Embryonic facial prominence (tissue), 1 donor: ENCODE results near the gene PRPH2.
A peak's percentile ranks its signal among the peaks of the same experiment; 100 is the strongest.

Experiments
- DNase-seq: peaks from one replicate; pipeline ENCODE4 v3.0.0-alpha.2; 2016; ENCODE audit errors: extremely low spot score

PRPH2 gene, protein sequence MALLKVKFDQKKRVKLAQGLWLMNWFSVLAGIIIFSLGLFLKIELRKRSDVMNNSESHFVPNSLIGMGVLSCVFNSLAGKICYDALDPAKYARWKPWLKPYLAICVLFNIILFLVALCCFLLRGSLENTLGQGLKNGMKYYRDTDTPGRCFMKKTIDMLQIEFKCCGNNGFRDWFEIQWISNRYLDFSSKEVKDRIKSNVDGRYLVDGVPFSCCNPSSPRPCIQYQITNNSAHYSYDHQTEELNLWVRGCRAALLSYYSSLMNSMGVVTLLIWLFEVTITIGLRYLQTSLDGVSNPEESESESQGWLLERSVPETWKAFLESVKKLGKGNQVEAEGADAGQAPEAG

DNA sequence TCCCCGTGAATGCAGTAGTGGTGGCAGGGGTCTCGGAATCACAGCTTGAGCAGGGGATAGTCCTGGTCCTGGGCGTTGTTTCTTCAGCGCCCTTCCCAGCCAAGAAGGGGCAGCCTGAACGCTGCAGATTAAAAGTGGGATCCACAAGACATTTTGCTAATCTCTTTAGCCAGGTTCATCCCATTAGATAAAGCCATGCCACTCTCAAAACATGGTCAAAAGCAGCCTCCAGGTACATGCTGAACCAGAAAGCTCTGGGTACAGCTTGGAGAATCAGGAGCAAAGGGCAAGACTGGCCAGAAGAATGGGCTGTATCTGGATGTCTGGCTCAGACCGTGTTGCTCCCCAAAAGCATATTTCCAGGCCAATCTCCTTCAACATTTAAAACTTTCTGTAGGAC is at the start of gene PRPH2:
TSS of gene PRPH2 (minus strand) at position 101 of the 400 bp plus-strand sequence. CDS start 263 bp downstream, outside the sequence.
- DNase-seq = no peak

- no peak for DNase-seq
Measured at GRCh38 chr6:42771741-42772100, 49.3 kb upstream of the PRPH2 start.

DNA sequence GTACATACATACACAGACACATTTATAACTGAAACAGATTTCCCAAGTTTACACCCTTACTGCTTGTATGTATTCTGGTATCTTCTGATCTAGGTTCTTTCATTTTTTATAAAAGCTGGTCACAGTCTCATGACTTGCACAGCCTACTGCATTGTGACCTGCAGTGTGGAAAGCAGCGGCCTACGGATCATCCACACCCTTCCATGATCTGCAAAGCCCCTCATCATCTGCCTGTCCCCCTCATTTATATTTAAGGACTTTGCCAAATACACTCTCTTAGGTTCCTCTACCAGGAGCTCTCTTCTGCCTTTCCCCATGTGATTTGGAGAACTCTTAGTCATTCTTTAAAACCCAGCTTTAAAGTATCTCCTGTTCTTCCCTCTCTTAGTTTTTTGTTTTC is 47.4 kb upstream of the PRPH2 start:
- no peak for DNase-seq

- DNase-seq = no peak
Measured at GRCh38 chr6:42769051-42769450, 46.7 kb upstream of the PRPH2 start.

GRCh38 chr6:42766163-42766670 is 43.8 kb upstream of the PRPH2 start:
- DNase-seq = no peak

DNA sequence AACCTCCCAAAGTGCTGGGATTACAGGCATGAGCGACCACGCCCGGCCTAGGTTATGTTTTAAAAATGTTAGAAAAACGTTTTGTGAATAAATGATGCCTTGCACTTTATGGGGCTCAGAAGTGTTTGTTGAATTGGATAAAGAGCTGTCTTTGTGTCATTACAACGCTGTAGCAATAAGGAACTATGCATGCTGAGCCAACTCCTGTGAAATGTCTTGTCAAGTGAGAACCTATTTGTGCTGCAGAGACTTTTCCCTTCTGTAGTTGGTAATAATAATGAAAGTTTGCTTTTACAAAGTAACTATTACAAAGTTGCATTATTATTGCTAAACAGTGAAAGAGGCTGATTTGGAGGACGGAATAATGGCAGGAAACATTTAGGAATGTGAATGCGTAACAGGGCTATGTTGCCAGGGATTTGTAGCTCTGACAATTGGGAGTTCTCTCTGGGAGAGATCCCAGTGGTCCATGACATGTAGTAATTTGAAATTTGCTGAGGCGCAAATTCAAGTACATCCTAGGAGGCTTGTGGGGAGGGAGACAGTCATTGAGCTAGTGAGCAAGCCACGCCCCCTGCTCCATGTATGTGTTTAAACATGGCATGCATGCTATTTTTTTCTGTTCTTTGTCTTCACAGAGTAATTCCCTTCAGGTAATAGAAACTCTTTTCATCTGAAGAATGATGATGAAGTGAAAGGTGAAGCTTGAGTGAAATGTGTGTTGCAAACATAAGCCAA is 42.7 kb upstream of the PRPH2 start:
- no peak for DNase-seq

DNA sequence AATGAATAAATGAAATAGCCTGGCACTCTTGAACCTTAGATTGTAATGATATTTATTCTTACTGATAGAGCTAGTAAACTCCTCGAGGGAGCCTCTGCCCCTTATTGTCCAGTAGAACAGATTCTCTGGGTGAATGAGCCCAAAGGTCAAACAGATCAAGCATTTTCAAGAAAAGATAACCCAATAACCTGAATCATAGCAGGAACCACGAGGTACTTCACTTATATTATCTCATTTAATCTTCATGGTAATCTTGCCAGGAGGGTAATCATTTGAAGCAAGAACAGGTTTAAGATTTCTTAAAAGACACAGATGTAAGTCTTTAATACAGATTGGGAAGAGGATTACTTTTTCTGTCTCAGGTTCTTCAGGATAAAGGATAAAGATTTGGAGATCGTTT is 40.6 kb upstream of the PRPH2 start:
- no peak for DNase-seq

DNA sequence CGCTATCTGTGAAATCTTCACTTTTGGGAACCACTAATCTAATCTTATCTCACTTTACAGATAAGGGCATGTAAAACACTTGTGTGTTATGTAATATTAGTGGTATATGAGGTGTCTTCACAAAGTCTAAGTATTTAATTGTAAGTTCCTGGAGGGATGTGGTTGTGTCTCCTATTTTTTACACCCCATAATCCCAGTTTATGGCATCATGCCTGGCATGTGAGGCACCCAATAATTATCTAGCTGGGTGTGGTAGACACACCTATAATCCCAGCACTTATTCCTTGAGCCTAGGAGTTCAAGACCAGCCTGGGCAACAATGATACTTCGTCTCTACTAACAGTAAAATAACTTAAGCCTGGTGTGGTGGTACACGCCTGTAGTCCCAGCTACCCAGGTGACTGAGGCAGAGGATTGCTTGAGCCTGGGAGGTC is 40.0 kb upstream of the PRPH2 start:
- no peak for DNase-seq

GRCh38 chr6:42761287-42762067 is 39.1 kb upstream of the PRPH2 start:
- no peak for DNase-seq

GRCh38 chr6:42758756-42759430 is 36.5 kb upstream of the PRPH2 start:
- DNase-seq = no peak

- no peak for DNase-seq
Measured at GRCh38 chr6:42756722-42757121, 34.3 kb upstream of the PRPH2 start.

- no peak for DNase-seq
Measured at GRCh38 chr6:42754759-42755158, 32.4 kb upstream of the PRPH2 start.

DNA sequence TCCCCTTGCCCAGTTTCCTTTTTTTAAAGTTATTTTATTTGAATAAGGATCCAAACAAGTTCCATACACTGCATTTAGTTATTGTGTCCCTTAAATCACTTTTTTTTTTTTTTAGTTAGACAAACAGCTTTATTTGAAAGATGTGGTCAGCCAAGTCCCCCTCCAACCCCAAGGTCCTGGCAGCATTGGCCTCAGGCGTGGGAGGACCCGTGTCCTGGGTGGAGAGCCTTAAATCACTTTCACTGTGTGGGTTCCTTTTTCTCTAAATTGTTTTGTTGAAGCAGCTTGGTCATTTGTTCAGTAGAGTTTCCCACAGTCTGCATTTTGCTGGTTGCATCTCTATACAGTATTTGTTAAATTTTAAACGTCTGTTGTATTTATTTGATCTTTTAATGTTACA is 28.7 kb upstream of the PRPH2 start:
- no peak for DNase-seq

DNA sequence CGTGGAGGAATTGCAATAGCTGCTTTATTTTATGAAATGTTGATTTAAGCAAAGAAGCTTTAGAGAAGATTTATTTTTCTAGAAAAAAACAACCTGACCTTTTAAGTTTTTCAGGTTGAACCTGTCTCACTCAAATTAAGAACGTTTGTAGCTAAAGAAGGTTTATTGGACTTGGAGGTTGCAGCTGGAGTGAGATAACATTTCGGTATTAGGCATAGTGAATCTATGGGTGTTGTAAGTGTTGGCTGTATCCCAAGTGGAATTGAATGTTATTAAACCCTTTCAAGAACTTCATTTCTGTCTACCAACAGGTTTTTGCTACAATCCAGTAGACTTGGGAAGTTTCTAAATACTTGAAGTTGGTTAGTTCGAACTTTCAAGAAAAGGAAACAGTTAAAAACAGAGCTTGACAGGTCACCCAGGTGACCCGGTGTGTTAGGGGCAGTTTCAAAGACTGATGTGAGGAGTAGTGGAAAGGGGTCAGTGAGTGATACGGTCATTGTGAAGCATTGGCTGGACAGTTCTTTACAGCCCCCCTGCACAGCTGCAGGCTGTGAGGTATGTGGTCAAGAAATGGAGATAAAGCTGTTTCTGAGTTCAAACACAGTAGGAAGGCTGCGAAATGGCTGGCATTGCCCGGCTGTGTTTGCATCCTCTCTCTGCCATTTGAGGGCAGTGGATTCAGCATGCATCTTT is 26.0 kb upstream of the PRPH2 start:
- no peak for DNase-seq

- peak; percentile 70 for DNase-seq
Measured at GRCh38 chr6:42746463-42747391, 24.3 kb upstream of the PRPH2 start.

- peak; percentile 99 for DNase-seq
Measured at GRCh38 chr6:42745640-42746462, 23.5 kb upstream of the PRPH2 start, which contains the start of gene TBCC. TSS of gene TBCC (minus strand) at chr6:42746103. CDS start at chr6:42746073, 30 bp downstream.

DNA sequence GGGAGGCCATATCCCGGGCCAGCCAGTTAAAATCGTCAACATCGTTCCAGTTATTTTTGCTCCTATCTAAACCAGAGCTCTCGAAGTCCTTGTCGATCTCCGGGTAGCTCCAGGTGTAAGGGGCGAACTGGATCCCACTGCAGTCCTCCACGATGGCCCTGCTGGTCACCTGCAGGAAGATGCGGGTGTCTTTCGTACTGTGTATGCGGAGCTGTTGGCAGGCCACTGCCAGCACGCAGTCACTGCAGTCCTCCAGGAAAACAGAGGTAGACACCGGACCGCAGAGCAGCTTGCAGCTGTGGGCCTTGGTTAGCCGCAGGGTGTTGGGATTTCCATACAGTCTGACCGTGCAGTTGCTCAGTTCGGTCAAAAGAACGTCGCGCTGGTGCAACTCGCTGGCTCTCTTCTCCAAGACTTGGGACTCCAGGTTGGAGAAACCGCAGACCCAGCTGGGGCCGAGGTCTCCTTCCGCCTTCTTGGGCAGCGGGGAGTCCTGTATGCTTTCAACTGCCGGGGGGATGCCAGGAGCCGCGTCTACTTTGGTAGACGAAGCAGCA is 22.8 kb upstream of the PRPH2 start:
- no peak for DNase-seq

- no peak for DNase-seq
Measured at GRCh38 chr6:42744351-42744893, 22.0 kb upstream of the PRPH2 start.
